HEK293T (cell line): ENCODE results near the gene MRPL34.

Experiments used
- BHLHE40 ChIP-seq: fragments of 450-650 bp; IDR thresholded peaks from 2 replicates; pipeline ENCODE4 v1.6.1; 2016; ENCODE audit warnings: mild to moderate bottlenecking, moderate library complexity, borderline replicate concordance
- FOXA1 ChIP-seq: fragments of 450-650 bp; IDR thresholded peaks from 2 replicates; pipeline ENCODE4 v1.6.1; 2016; ENCODE audit warnings: mild to moderate bottlenecking
- FOXM1 ChIP-seq: fragments of 450-650 bp; IDR thresholded peaks from 2 replicates; pipeline ENCODE4 v1.6.1; 2017; ENCODE audit warnings: mild to moderate bottlenecking, borderline replicate concordance
- LEF1 ChIP-seq: fragments of 450-650 bp; IDR thresholded peaks from 2 replicates; pipeline ENCODE4 v1.6.1; 2017; ENCODE audit warnings: mild to moderate bottlenecking, borderline replicate concordance
- SP1 ChIP-seq: fragments of 450-650 bp; IDR thresholded peaks from 2 replicates; pipeline ENCODE4 v1.6.1; 2017
- SUZ12 ChIP-seq: fragments of 450-650 bp; IDR thresholded peaks from 2 replicates; pipeline ENCODE4 v1.6.1; 2016; ENCODE audit warnings: mild to moderate bottlenecking
- TARDBP ChIP-seq: fragments of 450-650 bp; IDR thresholded peaks from 2 replicates; pipeline ENCODE4 v1.6.1; 2016
- ZNF384 ChIP-seq: fragments of 450-650 bp; IDR thresholded peaks from 2 replicates; pipeline ENCODE4 v1.6.1; 2016
- TF ChIP-seq, protein P1 (sequence below): fragments of 450-650 bp; IDR thresholded peaks from 2 replicates; pipeline ENCODE4 v1.6.1; 2016

DNA sequence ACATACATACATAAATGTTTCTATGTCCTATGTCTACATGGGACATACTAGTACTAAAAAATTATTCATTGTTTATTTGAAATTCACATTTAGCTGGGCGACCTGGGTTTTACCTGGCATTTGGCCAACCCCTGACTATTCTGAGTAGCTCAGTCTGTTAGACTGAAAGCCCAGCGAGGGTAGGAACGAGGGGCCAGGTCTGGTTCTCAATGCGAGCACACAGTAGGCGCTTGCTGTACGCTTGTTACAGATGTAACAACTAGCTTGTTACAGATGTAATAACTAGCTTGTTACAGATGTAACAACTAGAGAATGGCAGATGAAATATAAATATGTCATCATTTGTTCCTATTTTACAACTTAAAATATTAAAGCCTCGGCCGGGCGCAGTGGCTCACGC, 29.9 kb downstream of the MRPL34 start:
- TF ChIP-seq FOXM1: no peak
- no peak for TF ChIP-seq SP1
- TF ChIP-seq, protein P1, sequence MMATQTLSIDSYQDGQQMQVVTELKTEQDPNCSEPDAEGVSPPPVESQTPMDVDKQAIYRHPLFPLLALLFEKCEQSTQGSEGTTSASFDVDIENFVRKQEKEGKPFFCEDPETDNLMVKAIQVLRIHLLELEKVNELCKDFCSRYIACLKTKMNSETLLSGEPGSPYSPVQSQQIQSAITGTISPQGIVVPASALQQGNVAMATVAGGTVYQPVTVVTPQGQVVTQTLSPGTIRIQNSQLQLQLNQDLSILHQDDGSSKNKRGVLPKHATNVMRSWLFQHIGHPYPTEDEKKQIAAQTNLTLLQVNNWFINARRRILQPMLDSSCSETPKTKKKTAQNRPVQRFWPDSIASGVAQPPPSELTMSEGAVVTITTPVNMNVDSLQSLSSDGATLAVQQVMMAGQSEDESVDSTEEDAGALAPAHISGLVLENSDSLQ: no peak
- TF ChIP-seq BHLHE40: no peak
- TF ChIP-seq LEF1: no peak
- TF ChIP-seq SUZ12: no peak
- no peak for TF ChIP-seq TARDBP
- no peak for TF ChIP-seq FOXA1
- no peak for TF ChIP-seq ZNF384
